Ramos (cell line): Measurements from ENCODE around the gene SCGB3A2.

ENCODE experiments used
- in situ Hi-C: fragments of 300-500 bp; cut with MboI; formaldehyde crosslinking; loops from one replicate; pipeline ENCODE4 v1.14.3; 2022; ENCODE audit warnings: low sequenced_read_pairs; ENCODE audit not compliant: unreplicated experiment

SCGB3A2 gene

DNA sequence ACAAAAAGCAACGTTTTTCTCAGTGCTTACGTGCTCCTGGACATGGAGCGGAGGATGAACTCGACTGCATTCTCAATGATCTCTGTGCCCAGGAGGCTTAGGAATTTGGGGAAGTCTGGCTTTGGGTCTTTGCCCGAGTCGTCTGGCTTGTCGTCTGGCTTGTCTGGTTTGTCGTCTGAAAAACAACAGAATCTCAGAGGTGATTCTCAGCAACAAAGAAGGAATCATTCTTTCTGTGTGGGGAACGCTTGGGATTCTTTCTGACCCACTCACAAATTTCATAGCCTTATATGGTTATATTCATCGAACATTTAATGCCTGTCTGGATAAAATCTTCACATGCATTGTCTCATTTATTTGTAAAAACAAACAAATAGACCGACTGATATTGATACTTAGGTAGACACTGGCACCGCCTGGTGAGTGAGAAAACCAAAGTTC lies 23.1 kb downstream of the SCGB3A2 start:
- in situ Hi-C loops, result no loop called here

- in situ Hi-C loops, result no loop called here
These were observed 24.2 kb downstream of the SCGB3A2 start for GRCh38 chr5:147902609-147903115.

- in situ Hi-C loops, result no loop called here
These were observed 25.6 kb downstream of the SCGB3A2 start for GRCh38 chr5:147904110-147904509.

- in situ Hi-C loops, result no loop called here
These were observed 28.0 kb downstream of the SCGB3A2 start, which contains the start of gene C5orf46 for GRCh38 chr5:147906326-147907095. Gene C5orf46 (minus strand): TSS chr5:147906538. CDS start chr5:147906501, 37 bp downstream.

- in situ Hi-C loops, result no loop called here
These were observed 32.9 kb downstream of the SCGB3A2 start for GRCh38 chr5:147911427-147911826.

DNA sequence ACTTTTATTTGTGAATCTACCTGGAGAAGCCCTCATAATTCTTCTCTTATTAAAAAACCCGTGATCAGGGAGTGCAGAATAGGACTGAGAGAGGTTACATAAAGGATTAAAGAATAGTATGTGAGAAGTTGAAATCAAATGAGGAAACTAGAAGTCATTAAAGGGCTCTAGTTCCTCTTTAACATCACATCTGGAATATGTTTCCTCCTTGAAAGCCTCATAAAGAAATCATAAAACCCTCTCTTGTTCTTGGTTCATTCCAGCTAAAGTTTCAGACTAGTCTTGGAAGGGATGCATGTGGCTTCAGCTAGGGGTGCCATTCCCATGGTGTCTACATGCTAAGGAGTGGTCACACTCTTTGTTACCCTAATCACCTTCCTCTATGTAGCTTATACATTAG lies 33.5 kb downstream of the SCGB3A2 start:
- in situ Hi-C loops, result no loop called here

DNA sequence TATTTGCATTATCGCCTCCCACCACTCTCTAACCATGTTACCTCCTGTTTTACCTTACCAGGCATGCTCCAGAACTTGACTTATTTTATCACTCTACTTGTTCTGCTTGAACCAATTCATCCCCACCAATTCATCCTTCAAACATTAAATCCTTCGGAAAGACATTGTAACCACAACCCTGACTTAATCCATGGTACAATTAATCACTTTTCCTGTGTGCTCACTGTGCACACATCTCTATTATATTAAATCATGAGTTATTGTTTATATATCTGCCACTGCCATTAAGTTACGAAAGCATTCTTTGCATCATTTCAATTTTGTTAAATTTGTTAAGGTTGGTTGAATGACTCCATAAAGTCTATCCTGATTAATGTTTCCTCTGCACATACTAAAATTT lies 35.3 kb downstream of the SCGB3A2 start:
- in situ Hi-C loops, result no loop called here

DNA sequence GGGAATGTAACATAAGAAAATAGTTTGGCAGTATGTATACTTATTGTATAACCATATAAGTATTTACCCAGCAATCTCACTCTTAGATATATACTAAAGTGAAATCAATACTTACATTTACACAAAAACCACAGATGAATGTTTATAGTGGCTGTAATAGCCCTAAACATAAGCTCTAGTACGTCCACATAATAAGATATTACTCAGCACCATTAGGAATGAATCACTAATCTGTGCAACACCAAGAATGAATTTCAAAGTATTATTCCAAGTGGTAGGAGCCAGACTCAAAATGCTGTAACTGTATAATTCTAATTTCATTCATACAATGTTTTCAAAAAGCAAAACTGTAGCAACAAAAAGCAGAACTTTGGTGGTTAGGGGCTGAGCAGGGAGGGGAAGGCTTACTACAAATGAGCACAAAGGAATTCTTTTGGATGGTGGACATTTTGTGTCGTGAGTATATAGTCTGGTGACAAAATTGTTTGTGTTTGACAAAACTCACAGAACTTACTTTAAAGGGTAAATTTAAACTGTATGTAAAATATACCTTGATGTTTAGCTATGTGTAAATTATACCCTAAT lies 39.7 kb downstream of the SCGB3A2 start:
- in situ Hi-C loops, result no loop called here

DNA sequence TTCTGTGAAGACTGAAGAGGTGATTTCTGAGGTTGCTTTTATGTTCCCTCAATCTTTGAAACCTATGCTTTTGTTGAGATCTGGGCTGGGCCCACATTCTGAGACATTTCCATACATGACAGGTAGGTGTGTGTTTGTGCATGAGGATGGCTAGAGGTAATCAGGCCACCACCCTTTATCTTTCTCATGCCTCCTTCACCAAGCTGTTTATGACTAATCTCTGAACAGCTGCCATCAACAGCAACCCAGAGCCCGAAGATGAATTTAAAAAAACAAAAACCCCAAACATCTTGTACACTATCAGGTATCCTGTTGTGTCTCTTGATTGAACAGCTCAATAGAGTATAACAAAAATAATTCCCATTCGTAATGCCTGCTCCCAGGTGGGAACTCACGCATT lies 40.4 kb downstream of the SCGB3A2 start:
- in situ Hi-C loops, result no loop called here

- in situ Hi-C loops, result no loop called here
These were observed 42.0 kb downstream of the SCGB3A2 start for GRCh38 chr5:147920420-147921030.

DNA sequence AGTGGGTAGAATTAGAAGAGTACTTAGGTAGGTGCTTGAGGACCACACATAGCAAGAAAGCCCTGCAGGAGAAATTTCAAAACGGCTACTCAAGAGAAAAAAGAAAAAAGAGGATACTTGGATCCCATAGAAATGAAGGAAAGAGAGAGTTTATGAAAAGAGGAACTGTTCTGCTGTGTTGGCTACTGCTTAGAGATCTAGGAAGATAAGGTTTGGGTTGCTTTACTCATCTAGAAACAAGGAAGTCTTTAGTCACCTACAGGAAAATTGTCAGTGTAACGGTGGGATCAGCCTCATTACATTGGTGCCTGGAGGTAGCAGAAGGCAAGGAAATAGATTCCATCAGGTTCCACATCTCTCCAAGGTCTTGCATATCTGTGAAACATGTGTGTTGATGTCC lies 42.6 kb downstream of the SCGB3A2 start:
- in situ Hi-C loops, result no loop called here

- in situ Hi-C loops, result no loop called here
These were observed 46.5 kb downstream of the SCGB3A2 start for GRCh38 chr5:147925020-147925419.

- in situ Hi-C loops, result no loop called here
These were observed 49.4 kb downstream of the SCGB3A2 start for GRCh38 chr5:147927901-147928300.

DNA sequence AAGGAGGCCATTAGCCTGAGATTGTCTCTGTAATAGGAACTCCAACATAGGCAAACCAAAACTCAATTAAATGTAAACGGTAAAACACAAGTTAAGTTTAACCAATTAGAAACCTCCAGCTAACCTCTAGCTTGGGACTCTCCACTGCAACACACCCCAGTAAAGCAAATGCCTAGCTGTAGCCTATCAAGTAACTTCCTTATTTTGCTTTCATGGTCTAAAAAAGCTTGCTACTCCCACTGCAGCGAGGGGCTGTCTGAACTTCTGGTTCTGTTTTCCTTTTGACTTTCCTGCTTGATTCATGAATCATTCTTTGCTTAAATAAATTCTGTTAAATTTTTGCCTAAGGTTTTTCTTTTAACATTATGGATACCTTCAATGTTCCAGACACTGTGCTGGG lies 52.3 kb downstream of the SCGB3A2 start:
- in situ Hi-C loops, result no loop called here
